Astrocyte (in vitro differentiated cells and primary cell): ENCODE measurements around the gene ROCK1. TPM values are rescaled to one million over a fixed set of nuclear protein-coding genes. Genes with fewer than 3 reads are reported as not detected.
A peak's percentile ranks its signal among the peaks of the same experiment; 100 is the strongest.

Source experiments
- DNase-seq: peaks from one replicate; pipeline ENCODE4 v3.0.0-alpha.2; 2010; ENCODE audit warnings: low read depth
- FAIRE-seq: peaks from 2 replicates; lab custom pipeline; 2011; peaks lifted over from hg19 to GRCh38; lab: Jason Lieb, UNC
- H2AFZ ChIP-seq: 2 replicates; pipeline ENCODE4 v1.6.0; 2012; ENCODE audit warnings: low read depth, low read length, inconsistent platforms
- H3K27ac ChIP-seq: 2 replicates; pipeline ENCODE4 v1.5.1; 2011; ENCODE audit warnings: low read depth, low read length, inconsistent platforms
- H3K27me3 ChIP-seq: 2 replicates; pipeline ENCODE4 v1.6.0; 2011; ENCODE audit warnings: low read length, inconsistent platforms; ENCODE audit not compliant: insufficient read depth
- H3K36me3 ChIP-seq: 2 replicates; pipeline ENCODE4 v1.5.1; 2011; ENCODE audit warnings: low read length, inconsistent platforms; ENCODE audit not compliant: insufficient read depth
- H3K4me1 ChIP-seq: 2 replicates; pipeline ENCODE4 v1.5.1; 2011; ENCODE audit warnings: low read length, inconsistent platforms; ENCODE audit not compliant: insufficient read depth
- H3K4me2 ChIP-seq: 2 replicates; pipeline ENCODE4 v1.6.0; 2012; ENCODE audit warnings: low read length, inconsistent platforms
- H3K4me3 ChIP-seq: 2 replicates; pipeline ENCODE4 v1.5.1; 2011; ENCODE audit warnings: low read depth, mild to moderate bottlenecking, low read length, inconsistent platforms; ENCODE audit not compliant: insufficient read depth
- H3K79me2 ChIP-seq: 2 replicates; pipeline ENCODE4 v1.6.0; 2012; ENCODE audit warnings: mild to moderate bottlenecking, low read length, inconsistent platforms; ENCODE audit not compliant: insufficient read depth
- H3K9ac ChIP-seq: 2 replicates; pipeline ENCODE4 v1.6.0; 2012; ENCODE audit warnings: mild to moderate bottlenecking, low read length, inconsistent platforms
- H3K9me3 ChIP-seq: 2 replicates; pipeline ENCODE4 v1.5.1; 2012; ENCODE audit warnings: low read depth, mild to moderate bottlenecking, low read length, inconsistent platforms; ENCODE audit not compliant: insufficient read depth
- H4K20me1 ChIP-seq: 2 replicates; pipeline ENCODE4 v1.6.0; 2012; ENCODE audit warnings: low read length, inconsistent platforms; ENCODE audit not compliant: insufficient read depth
- H3K27ac Mint-ChIP-seq: one replicate; pipeline ENCODE4 v1.8.0; 2021; ENCODE audit warnings: mild to moderate bottlenecking, mixed read lengths; ENCODE audit not compliant: unreplicated experiment
- H3K27me3 Mint-ChIP-seq: one replicate; pipeline ENCODE4 v1.8.0; 2021; ENCODE audit warnings: low read depth, mixed read lengths; ENCODE audit not compliant: unreplicated experiment
- H3K36me3 Mint-ChIP-seq: one replicate; pipeline ENCODE4 v1.8.0; 2021; ENCODE audit warnings: low read depth, mixed read lengths; ENCODE audit not compliant: unreplicated experiment
- H3K4me1 Mint-ChIP-seq: one replicate; pipeline ENCODE4 v1.8.0; 2021; ENCODE audit warnings: low read depth, mixed read lengths; ENCODE audit not compliant: unreplicated experiment
- H3K4me3 Mint-ChIP-seq: one replicate; pipeline ENCODE4 v1.8.0; 2021; ENCODE audit warnings: mild to moderate bottlenecking, moderate library complexity, mixed read lengths; ENCODE audit not compliant: unreplicated experiment
- H3K9me3 Mint-ChIP-seq: one replicate; pipeline ENCODE4 v1.8.0; 2021; ENCODE audit warnings: mild to moderate bottlenecking, mixed read lengths; ENCODE audit not compliant: unreplicated experiment
- EZH2 ChIP-seq: IDR thresholded peaks from 2 replicates; pipeline ENCODE4 v1.6.1; 2012; ENCODE audit warnings: mild to moderate bottlenecking, low read length, inconsistent platforms; ENCODE audit not compliant: insufficient read depth
- total RNA-seq: library from RNA; stranded (reverse); gene quantifications from 2 replicates; pipeline ENCODE4 v1.2.1, GENCODE V29; 2021
- TF ChIP-seq, protein P1 (sequence below): IDR thresholded peaks from 2 replicates; pipeline ENCODE4 v1.5.1; 2011; ENCODE audit warnings: low read depth, mild to moderate bottlenecking, inconsistent platforms, low read length, moderate library complexity; ENCODE audit not compliant: insufficient read depth

Gene ROCK1
- total RNA-seq, 1 donor from 2014 or later: 57.8 TPM

DNA sequence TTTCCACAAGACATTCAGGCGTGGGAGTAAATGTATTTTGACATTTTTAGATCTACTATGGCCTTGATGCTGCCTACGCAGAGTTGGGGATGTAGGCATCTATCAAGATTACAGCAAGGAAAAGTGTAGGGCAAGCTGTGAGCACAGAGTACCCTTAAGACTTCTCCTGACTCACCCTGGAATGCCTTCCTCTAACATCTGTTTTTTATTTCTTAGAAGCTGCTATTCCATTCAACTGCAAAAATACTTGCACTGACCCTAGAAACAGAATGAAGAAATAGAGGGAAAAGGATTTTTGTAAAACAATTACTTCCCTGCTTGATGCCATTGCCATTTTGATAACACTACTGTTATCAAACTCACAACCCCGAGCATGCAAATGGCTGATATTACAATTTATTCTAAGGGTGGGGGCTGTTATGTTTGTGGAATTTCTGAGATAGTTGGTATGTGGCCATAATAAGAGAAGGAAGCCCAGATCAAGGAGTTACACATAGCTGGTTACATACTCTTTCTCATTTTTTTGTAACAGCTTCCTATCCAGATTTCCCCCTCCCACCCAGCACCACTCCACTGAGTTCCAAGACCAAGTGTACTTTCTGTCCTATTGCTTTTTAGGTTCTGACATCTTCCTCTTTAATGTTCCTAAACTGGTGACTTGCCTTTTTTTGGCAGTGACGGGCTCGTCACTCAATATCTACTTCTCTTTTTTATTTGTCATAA, 6.0 kb upstream of the ROCK1 start:
- peak overlapping the region; percentile 61 for H3K27ac ChIP-seq
- H2AFZ ChIP-seq: peak overlapping the region; percentile 7
- Mint-ChIP-seq H3K27me3 (no peaks in the 10 kb centered on the region), H3K36me3 (no peaks in the 10 kb centered on the region), H3K9me3 (no peaks in the 10 kb centered on the region), H3K4me1 (peaks cover 19% of the 10 kb centered on the region), H3K27ac (peak overlapping the region; percentile 1), H3K4me3 (no peak overlapping the region)
- no peak overlapping the region for H3K4me3 ChIP-seq
- H3K27me3 ChIP-seq: no peaks in the 10 kb centered on the region
- DNase-seq: peak; percentile 92
- H3K36me3 ChIP-seq: no peaks in the 10 kb centered on the region
- no peaks in the 10 kb centered on the region for H3K9me3 ChIP-seq
- peak overlapping the region; percentile 14 for H3K9ac ChIP-seq
- no peak for TF ChIP-seq EZH2
- TF ChIP-seq, protein P1, sequence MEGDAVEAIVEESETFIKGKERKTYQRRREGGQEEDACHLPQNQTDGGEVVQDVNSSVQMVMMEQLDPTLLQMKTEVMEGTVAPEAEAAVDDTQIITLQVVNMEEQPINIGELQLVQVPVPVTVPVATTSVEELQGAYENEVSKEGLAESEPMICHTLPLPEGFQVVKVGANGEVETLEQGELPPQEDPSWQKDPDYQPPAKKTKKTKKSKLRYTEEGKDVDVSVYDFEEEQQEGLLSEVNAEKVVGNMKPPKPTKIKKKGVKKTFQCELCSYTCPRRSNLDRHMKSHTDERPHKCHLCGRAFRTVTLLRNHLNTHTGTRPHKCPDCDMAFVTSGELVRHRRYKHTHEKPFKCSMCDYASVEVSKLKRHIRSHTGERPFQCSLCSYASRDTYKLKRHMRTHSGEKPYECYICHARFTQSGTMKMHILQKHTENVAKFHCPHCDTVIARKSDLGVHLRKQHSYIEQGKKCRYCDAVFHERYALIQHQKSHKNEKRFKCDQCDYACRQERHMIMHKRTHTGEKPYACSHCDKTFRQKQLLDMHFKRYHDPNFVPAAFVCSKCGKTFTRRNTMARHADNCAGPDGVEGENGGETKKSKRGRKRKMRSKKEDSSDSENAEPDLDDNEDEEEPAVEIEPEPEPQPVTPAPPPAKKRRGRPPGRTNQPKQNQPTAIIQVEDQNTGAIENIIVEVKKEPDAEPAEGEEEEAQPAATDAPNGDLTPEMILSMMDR: no peak
- H3K4me2 ChIP-seq: peak overlapping the region; percentile 74
- peaks cover 17% of the 10 kb centered on the region for H3K4me1 ChIP-seq
- no peaks in the 10 kb centered on the region for H4K20me1 ChIP-seq
- H3K79me2 ChIP-seq: no peaks in the 10 kb centered on the region
- peak; percentile 72 for FAIRE-seq

DNA sequence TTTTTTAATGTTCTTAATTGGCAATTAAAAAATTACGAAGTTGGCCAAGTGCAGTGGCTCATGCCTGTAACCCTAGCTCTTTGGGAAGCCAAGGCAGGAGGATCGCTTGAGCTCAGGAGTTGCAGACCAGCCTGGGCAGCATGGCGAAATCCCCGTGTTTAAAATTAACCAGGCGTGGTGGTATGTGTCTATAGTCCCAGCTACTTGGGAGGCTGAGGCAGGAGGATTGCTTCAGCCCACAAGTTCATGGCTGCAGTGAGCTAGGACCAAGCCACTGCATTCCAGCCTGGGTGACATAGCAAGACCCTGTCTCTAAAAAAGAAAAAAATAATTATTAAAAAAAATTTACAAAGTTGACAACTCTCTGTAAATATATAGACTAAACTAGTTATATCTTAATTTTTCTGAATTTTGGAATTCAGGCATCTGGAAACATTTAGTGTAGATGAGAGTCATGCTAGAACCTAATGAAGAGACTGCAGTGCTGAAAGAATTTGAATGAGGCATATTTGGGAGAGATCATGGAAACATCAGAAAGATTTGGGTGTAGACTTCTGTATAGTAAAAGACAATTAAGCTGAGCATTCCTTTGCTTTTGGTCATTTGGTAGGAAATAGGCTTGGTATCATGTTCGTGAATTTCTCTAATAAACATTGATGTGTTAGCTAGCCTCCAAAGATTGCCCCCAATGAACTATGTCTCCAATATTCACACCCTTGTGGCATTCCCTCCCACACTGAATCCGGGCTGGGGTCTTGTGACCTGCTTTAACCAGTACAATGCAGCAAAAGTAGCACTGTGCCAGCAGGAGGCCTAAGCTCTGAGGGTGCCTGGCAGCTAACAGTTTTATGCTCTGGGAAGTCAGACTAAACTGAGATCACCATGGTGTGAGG, 4.2 kb upstream of the ROCK1 start:
- H3K9me3 ChIP-seq: no peaks in the 10 kb centered on the region
- Mint-ChIP-seq H3K9me3 (no peaks in the 10 kb centered on the region), H3K27ac (peak overlapping the region; percentile 22), H3K27me3 (no peaks in the 10 kb centered on the region), H3K4me1 (peaks cover 19% of the 10 kb centered on the region), H3K4me3 (no peak overlapping the region), H3K36me3 (no peaks in the 10 kb centered on the region)
- peaks cover 17% of the 10 kb centered on the region for H3K4me1 ChIP-seq
- FAIRE-seq: peak; percentile 17
- H3K79me2 ChIP-seq: peaks cover 7% of the 10 kb centered on the region
- H3K27me3 ChIP-seq: no peaks in the 10 kb centered on the region
- peaks cover 1% of the 10 kb centered on the region for H4K20me1 ChIP-seq
- no peaks in the 10 kb centered on the region for H3K36me3 ChIP-seq
- H3K4me3 ChIP-seq: no peak overlapping the region
- DNase-seq: peak; percentile 67
- TF ChIP-seq EZH2: no peak
- TF ChIP-seq, protein P1: no peak
- H3K4me2 ChIP-seq: peak overlapping the region; percentile 5
- peak overlapping the region; percentile 39 for H3K27ac ChIP-seq
- H3K9ac ChIP-seq: no peak overlapping the region
- peak overlapping the region; percentile 4 for H2AFZ ChIP-seq
